K562 (cell line): ENCODE data around the gene PPM1G. TPM values are rescaled to one million over a fixed set of nuclear protein-coding genes. Genes with fewer than 3 reads are reported as not detected.

Experiments used
- FOXM1 ChIP-seq, 2 experiments: fragments of 450-650 bp in 1 of 2; sonication (generic) in 1 of 2; formaldehyde crosslinking in 1 of 2; IDR thresholded peaks; 2 replicates each; pipeline versions ENCODE4 v1.6.1 to v1.9.0; 2017 to 2022; ENCODE audit warnings: low read depth in 2 of 2, mild to moderate bottlenecking in 2 of 2, missing genetic modification reagents in 1 of 2, moderate library complexity in 1 of 2
- KAT7 ChIP-seq: sonication (generic); formaldehyde crosslinking; IDR thresholded peaks from 2 replicates; pipeline ENCODE4 v1.8.0; 2022; ENCODE audit warnings: missing genetic modification reagents, mild to moderate bottlenecking, borderline replicate concordance
- KDM1A ChIP-seq, 2 experiments: fragments of 450-650 bp; IDR thresholded peaks; 2 replicates each; pipeline ENCODE4 v1.6.1; 2016; ENCODE audit warnings: mild to moderate bottlenecking in 2 of 2
- SPI1 ChIP-seq: IDR thresholded peaks from 2 replicates; pipeline ENCODE4 v1.6.1; 2011; ENCODE audit warnings: low read depth, low read length, control low read depth, borderline replicate concordance
- TBP ChIP-seq: optimal IDR thresholded peaks from 2 replicates; pipeline ENCODE3; 2011; ENCODE audit warnings: low read depth, low read length, improper control_type of control experiment
- ZNF41 ChIP-seq: fragments of 250-450 bp; sonication (Bioruptor Pico); conservative IDR thresholded peaks from 2 replicates; pipeline ENCODE4 v1.4.0; 2020; ENCODE audit warnings: mild to moderate bottlenecking
- polyA plus RNA-seq, 8 experiments: library from polyadenylated mRNA; depleted of rRNA in 4 of 8; stranded (reverse) in 5 of 8; unstranded in 3 of 8; fragments of >200 nt; fragmentation: Nextera tagmentation in 2 of 8; fragmentation: Illumina TruSeq in 1 of 8; extraction: Ambion mirVana in 2 of 8; extraction: Trizol in 1 of 8; gene quantifications; 2 replicates each; pipeline versions ENCODE4 v1.2.1 to v1.2.3, GENCODE V29; 2011 to 2014; ENCODE audit warnings: inconsistent platforms in 1 of 8, missing spikeins in 1 of 8
- total RNA-seq, 7 experiments: library from RNA; depleted of rRNA in 6 of 7; stranded (reverse); fragments of >200 nt in 6 of 7; fragmentation: Illumina TruSeq in 2 of 7; extraction: Trizol in 2 of 7; gene quantifications; 2 replicates each; pipeline versions ENCODE4 v1.2.1 to v1.2.3, GENCODE V29; 2011 to 2021; ENCODE audit warnings: low replicate concordance in 1 of 7
- TF ChIP-seq, protein P1 (sequence below): sonication (generic); formaldehyde crosslinking; IDR thresholded peaks from 2 replicates; pipeline ENCODE4 v1.9.0; 2022; ENCODE audit warnings: mild to moderate bottlenecking, missing genetic modification reagents
- TF ChIP-seq, protein P2 (sequence below), 2 experiments: fragments of 450-650 bp; formaldehyde crosslinking in 1 of 2; IDR thresholded peaks; 2 replicates each; pipeline versions ENCODE4 v1.4.0 to v1.6.1; 2014 to 2020; ENCODE audit warnings: mild to moderate bottlenecking in 2 of 2, borderline replicate concordance in 1 of 2, low read depth in 1 of 2
- TF ChIP-seq, protein P3 (sequence below): fragments of 450-650 bp; formaldehyde crosslinking; IDR thresholded peaks from 2 replicates; pipeline ENCODE4 v1.4.0; 2020; ENCODE audit warnings: mild to moderate bottlenecking, moderate library complexity
- TF ChIP-seq, protein P4 (sequence below), 2 experiments: fragments of 150-350 bp in 1 of 2; IDR thresholded peaks; 2 replicates each; pipeline ENCODE4 v1.6.1; 2012 to 2016; ENCODE audit warnings: low read depth in 2 of 2, low read length in 2 of 2, mild to moderate bottlenecking in 1 of 2, moderate library complexity in 1 of 2

The PPM1G gene
- total and polyA plus RNA-seq, 9 of the 15 experiments (the other 6 are each of a cell fraction or from before 2014, with no cell fraction given), result 61.7 to 230 (median 153) TPM

DNA sequence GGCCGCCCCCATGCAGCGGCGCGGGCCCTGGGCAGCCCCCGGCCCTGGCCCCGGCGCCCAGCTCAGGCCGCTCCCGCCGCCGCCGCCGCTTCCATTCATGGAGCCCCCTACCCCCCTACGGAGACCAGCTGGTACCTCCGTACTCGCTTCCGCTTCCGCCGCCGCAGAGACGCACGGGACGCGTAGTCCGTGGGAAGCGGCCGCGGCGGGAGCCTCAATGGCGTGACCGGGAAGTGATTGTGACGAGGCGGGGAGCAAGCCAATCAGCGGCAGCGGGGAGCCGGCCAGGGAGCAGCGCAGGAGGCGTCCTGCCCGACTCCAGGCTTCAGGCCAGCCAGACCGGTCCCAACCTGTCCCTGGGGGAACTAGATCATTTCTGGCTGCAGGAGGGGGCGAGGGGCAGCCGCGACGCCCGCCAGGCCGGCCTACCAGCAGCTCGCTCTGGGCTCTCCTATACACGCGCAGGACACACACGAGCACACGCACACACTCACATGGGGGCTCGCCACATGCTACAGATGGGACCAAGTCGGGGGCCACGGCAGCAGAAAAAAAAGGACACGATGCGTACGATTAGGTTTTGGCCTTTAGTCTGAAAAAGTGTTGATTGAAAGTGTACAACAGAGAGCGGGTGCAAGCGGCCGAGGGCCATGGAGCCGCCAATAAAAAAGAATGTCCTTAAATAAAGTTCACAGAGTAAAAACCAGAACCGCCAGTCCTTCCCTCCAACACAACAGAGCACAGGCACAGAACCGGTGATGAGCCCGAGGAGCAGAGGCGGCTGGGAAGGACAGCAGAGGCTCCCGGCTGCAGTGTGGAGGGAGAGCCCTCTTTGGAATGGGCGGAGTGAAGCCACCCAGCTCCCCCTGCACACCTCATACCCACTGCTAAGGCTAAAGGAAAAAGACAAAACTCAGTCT lies 28.5 kb downstream of the PPM1G start, which contains the start of gene ZNF513 (continued):
- TF ChIP-seq, protein P1, sequence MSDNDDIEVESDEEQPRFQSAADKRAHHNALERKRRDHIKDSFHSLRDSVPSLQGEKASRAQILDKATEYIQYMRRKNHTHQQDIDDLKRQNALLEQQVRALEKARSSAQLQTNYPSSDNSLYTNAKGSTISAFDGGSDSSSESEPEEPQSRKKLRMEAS, result peak; percentile 69; the same call in 1 of the 2 replicates
- TF ChIP-seq KDM1A (IDR thresholded peaks at IDR 0.05) (no peak), KAT7 (CRISPR knock-in tag) (peak; percentile 83; the same call in 1 of the 2 replicates), FOXM1 (IDR thresholded peaks at IDR 0.05; ENCODE audit: low read depth) (no peak), FOXM1 (CRISPR knock-in tag; IDR thresholded peaks at IDR 0.05; ENCODE audit: low read depth) (0 out of 2 replicates have a peak, but pooled peaks have one; percentile 79), TBP (peak; percentile 73), SPI1 (0 out of 2 replicates have a peak, but pooled peaks have one; percentile 33), ZNF41 (CRISPR knock-in tag) (no peak)
- TF ChIP-seq, protein P2, sequence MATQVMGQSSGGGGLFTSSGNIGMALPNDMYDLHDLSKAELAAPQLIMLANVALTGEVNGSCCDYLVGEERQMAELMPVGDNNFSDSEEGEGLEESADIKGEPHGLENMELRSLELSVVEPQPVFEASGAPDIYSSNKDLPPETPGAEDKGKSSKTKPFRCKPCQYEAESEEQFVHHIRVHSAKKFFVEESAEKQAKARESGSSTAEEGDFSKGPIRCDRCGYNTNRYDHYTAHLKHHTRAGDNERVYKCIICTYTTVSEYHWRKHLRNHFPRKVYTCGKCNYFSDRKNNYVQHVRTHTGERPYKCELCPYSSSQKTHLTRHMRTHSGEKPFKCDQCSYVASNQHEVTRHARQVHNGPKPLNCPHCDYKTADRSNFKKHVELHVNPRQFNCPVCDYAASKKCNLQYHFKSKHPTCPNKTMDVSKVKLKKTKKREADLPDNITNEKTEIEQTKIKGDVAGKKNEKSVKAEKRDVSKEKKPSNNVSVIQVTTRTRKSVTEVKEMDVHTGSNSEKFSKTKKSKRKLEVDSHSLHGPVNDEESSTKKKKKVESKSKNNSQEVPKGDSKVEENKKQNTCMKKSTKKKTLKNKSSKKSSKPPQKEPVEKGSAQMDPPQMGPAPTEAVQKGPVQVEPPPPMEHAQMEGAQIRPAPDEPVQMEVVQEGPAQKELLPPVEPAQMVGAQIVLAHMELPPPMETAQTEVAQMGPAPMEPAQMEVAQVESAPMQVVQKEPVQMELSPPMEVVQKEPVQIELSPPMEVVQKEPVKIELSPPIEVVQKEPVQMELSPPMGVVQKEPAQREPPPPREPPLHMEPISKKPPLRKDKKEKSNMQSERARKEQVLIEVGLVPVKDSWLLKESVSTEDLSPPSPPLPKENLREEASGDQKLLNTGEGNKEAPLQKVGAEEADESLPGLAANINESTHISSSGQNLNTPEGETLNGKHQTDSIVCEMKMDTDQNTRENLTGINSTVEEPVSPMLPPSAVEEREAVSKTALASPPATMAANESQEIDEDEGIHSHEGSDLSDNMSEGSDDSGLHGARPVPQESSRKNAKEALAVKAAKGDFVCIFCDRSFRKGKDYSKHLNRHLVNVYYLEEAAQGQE (IDR thresholded peaks at IDR 0.05; ENCODE audit: borderline replicate concordance), result peak; percentile 98
- TF ChIP-seq, protein P2 (CRISPR knock-in tag; IDR thresholded peaks at IDR 0.05; ENCODE audit: low read depth), result peak; percentile 72; the same call in 1 of the 2 replicates
- TF ChIP-seq, protein P3, sequence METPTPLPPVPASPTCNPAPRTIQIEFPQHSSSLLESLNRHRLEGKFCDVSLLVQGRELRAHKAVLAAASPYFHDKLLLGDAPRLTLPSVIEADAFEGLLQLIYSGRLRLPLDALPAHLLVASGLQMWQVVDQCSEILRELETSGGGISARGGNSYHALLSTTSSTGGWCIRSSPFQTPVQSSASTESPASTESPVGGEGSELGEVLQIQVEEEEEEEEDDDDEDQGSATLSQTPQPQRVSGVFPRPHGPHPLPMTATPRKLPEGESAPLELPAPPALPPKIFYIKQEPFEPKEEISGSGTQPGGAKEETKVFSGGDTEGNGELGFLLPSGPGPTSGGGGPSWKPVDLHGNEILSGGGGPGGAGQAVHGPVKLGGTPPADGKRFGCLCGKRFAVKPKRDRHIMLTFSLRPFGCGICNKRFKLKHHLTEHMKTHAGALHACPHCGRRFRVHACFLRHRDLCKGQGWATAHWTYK (CRISPR knock-in tag), result peak; percentile 83
- TF ChIP-seq, protein P4, sequence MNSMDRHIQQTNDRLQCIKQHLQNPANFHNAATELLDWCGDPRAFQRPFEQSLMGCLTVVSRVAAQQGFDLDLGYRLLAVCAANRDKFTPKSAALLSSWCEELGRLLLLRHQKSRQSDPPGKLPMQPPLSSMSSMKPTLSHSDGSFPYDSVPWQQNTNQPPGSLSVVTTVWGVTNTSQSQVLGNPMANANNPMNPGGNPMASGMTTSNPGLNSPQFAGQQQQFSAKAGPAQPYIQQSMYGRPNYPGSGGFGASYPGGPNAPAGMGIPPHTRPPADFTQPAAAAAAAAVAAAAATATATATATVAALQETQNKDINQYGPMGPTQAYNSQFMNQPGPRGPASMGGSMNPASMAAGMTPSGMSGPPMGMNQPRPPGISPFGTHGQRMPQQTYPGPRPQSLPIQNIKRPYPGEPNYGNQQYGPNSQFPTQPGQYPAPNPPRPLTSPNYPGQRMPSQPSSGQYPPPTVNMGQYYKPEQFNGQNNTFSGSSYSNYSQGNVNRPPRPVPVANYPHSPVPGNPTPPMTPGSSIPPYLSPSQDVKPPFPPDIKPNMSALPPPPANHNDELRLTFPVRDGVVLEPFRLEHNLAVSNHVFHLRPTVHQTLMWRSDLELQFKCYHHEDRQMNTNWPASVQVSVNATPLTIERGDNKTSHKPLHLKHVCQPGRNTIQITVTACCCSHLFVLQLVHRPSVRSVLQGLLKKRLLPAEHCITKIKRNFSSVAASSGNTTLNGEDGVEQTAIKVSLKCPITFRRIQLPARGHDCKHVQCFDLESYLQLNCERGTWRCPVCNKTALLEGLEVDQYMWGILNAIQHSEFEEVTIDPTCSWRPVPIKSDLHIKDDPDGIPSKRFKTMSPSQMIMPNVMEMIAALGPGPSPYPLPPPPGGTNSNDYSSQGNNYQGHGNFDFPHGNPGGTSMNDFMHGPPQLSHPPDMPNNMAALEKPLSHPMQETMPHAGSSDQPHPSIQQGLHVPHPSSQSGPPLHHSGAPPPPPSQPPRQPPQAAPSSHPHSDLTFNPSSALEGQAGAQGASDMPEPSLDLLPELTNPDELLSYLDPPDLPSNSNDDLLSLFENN (IDR thresholded peaks at IDR 0.05; ENCODE audit: low read depth in 2 of 2, low read length in 2 of 2), result 0 out of 4 replicates have a peak, but pooled peaks of 1 of the 2 experiments have one; percentile 17
